HL-60 (cell line): ENCODE results near the gene PLA2R1.

ENCODE experiments used
- GABPA ChIP-seq: IDR thresholded peaks from 2 replicates; pipeline ENCODE4 v1.6.1; 2012; ENCODE audit warnings: low read depth
- POLR2AphosphoS5 ChIP-seq: IDR thresholded peaks from 2 replicates; pipeline ENCODE4 v1.6.1; 2012; ENCODE audit warnings: low read depth
- REST ChIP-seq: IDR thresholded peaks from 2 replicates; pipeline ENCODE4 v1.6.1; 2012; ENCODE audit warnings: low read depth; ENCODE audit not compliant: insufficient replicate concordance
- TF ChIP-seq, protein P1 (sequence below): IDR thresholded peaks from one replicate; pipeline ENCODE4 v1.5.1; 2011; ENCODE audit warnings: low read length, control low read depth, inconsistent platforms; ENCODE audit not compliant: insufficient read depth

- TF ChIP-seq, protein P1, sequence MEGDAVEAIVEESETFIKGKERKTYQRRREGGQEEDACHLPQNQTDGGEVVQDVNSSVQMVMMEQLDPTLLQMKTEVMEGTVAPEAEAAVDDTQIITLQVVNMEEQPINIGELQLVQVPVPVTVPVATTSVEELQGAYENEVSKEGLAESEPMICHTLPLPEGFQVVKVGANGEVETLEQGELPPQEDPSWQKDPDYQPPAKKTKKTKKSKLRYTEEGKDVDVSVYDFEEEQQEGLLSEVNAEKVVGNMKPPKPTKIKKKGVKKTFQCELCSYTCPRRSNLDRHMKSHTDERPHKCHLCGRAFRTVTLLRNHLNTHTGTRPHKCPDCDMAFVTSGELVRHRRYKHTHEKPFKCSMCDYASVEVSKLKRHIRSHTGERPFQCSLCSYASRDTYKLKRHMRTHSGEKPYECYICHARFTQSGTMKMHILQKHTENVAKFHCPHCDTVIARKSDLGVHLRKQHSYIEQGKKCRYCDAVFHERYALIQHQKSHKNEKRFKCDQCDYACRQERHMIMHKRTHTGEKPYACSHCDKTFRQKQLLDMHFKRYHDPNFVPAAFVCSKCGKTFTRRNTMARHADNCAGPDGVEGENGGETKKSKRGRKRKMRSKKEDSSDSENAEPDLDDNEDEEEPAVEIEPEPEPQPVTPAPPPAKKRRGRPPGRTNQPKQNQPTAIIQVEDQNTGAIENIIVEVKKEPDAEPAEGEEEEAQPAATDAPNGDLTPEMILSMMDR: no peak
- TF ChIP-seq GABPA (no peak), POLR2AphosphoS5 (no peak), REST (no peak)
Measured at GRCh38 chr2:159894145-159894838, 168.1 kb downstream of the PLA2R1 start.
